Tibial nerve (tissue), 4 donors: ENCODE data around the gene MEIS2. TPM values are rescaled to one million over a fixed set of nuclear protein-coding genes. Genes with fewer than 3 reads are reported as not detected.

Experiments used
- DNase-seq, 2 donors: peaks; one replicate each; pipeline ENCODE4 v3.0.0-alpha.2; 2019; ENCODE audit warnings: low spot score in 2 of 2
- H3K27ac ChIP-seq, 4 donors: fragments of 200-600 bp; sonication (generic) in 3 of 4; one replicate each; pipeline ENCODE4 v1.5.1; 2017 to 2019; ENCODE audit warnings: mild to moderate bottlenecking in 1 of 4
- H3K27me3 ChIP-seq, 2 donors: fragments of 200-600 bp; sonication (generic) in 1 of 2; one replicate each; pipeline versions ENCODE4 v1.5.1 to v1.6.0; 2017 to 2019
- H3K36me3 ChIP-seq, 3 donors: fragments of 200-600 bp; sonication (generic); one replicate each; pipeline ENCODE4 v1.5.1; 2018 to 2019
- H3K4me1 ChIP-seq, 4 donors: fragments of 200-600 bp; sonication (generic) in 3 of 4; one replicate each; pipeline ENCODE4 v1.5.1; 2017 to 2019
- H3K4me3 ChIP-seq, 4 donors: fragments of 200-600 bp; sonication (generic) in 3 of 4; one replicate each; pipeline ENCODE4 v1.5.1; 2017 to 2019; ENCODE audit warnings: mild to moderate bottlenecking in 1 of 4, moderate library complexity in 1 of 4
- H3K9me3 ChIP-seq, 4 donors: fragments of 200-600 bp; sonication (generic) in 3 of 4; one replicate each; pipeline ENCODE4 v1.5.1; 2017 to 2019
- EP300 ChIP-seq, 2 donors: sonication (generic); formaldehyde crosslinking; IDR thresholded peaks; one replicate each; pipeline ENCODE4 v1.6.1; 2017; ENCODE audit warnings: antibody characterized with exemption in 2 of 2, mild to moderate bottlenecking in 1 of 2
- POLR2A ChIP-seq, 2 donors: fragments of 450-650 bp; IDR thresholded peaks; one replicate each; pipeline ENCODE4 v1.6.1; 2017; ENCODE audit warnings: antibody characterized with exemption in 2 of 2, mild to moderate bottlenecking in 2 of 2, moderate library complexity in 2 of 2
- WGBS, 2 donors: methylation state at CpG; one replicate each; pipeline ENCODE4 v1.1.5; 2018; 5-methylcytosine and 5-hydroxymethylcytosine counted together
- total RNA-seq, 4 donors: library from RNA; depleted of rRNA; stranded (reverse); fragments of >200 nt; gene quantifications; one replicate each; pipeline ENCODE4 v1.1.0, GENCODE V29; 2016
- TF ChIP-seq, protein P1 (sequence below), 5 experiments: fragments of 200-600 bp in 3 of 5; fragments of 450-650 bp in 2 of 5; sonication (generic) in 3 of 5; IDR thresholded peaks; one replicate each; pipeline ENCODE4 v1.5.1; 2016 to 2019; ENCODE audit warnings: antibody characterized with exemption in 5 of 5, mild to moderate bottlenecking in 3 of 5, moderate library complexity in 2 of 5

MEIS2 gene
- total RNA-seq, 4 donors from 2014 or later = 9.4 to 15.7 (median 14.3) TPM

DNA sequence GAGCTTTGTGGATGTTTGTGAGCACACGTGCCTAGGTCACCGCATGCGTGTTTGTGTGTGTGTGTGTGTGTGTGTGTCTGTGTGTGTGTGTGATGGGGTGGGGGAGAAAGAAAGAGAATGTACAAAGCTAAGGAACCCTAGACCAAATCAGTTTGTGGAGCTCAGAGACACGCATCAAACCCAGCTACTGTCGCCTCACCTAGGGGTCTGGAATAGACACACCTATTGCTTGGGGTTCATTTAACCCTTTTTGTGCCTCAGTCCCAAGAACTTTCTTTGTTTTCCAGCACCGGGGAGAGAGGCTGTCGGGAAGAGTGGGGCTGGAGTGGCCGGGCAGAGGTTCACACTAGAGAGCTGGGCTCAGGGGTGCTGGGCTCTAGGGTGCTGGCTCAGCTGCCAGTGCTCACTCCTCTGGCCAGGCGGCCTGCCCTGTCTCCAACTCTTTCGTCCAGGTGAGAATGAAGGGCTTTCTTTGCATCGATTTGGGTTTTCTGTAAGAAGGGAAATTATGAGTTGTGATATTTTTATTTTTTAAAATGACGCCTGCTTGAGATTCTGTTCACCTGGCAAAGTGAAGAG lies 221.6 kb downstream of the MEIS2 start:
- no peak for TF ChIP-seq EP300 (IDR thresholded peaks at IDR 0.05)
- TF ChIP-seq POLR2A (IDR thresholded peaks at IDR 0.05) = no peak
- TF ChIP-seq, protein P1, sequence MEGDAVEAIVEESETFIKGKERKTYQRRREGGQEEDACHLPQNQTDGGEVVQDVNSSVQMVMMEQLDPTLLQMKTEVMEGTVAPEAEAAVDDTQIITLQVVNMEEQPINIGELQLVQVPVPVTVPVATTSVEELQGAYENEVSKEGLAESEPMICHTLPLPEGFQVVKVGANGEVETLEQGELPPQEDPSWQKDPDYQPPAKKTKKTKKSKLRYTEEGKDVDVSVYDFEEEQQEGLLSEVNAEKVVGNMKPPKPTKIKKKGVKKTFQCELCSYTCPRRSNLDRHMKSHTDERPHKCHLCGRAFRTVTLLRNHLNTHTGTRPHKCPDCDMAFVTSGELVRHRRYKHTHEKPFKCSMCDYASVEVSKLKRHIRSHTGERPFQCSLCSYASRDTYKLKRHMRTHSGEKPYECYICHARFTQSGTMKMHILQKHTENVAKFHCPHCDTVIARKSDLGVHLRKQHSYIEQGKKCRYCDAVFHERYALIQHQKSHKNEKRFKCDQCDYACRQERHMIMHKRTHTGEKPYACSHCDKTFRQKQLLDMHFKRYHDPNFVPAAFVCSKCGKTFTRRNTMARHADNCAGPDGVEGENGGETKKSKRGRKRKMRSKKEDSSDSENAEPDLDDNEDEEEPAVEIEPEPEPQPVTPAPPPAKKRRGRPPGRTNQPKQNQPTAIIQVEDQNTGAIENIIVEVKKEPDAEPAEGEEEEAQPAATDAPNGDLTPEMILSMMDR (IDR thresholded peaks at IDR 0.05) = no peak
- WGBS, 2 donors = 17 to 29% methylated on average over 12 of the region's 12 CpGs

DNA sequence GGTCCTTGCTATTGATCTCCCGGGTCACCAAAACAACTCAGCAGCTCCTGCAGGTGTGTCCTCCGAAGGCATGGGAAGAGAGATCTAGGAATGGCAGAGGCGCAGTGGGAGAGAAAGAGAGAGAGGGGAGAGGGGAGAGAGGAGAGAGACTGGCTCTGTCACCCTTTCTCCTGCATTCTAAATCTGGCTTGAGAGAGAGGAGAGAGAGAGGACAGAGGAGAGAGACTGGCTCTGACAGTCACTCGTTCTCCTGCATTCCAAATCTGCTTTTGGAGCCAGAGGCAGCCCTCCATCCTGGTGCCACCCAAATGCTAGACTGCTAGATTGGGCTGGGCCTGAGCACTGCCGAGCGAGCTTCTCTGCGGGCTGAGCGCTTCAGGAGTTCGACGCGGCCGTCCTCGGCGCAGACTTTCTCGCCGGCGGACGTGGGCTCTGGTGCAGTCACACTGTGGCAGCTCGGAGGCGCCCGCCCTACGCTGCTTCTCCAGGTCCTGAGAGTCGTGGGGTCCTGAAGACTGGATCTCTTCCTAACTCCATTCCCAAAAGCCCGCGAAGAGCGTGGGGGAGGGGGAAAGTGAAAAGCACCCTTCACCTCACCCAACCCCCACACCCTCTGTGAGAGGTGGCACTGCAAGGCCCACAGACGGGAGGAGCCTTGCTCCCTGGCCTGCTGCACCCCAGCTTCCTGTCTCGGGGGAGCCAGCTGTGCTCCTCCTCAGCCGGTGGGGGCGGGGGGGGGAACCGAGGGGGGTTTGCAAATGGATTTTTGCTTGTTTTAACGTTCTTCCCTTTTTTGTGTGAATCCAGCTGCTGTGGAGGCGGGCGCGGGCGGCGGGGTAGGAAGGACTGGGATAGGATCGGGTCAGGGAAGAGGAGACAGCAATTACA lies 222.3 kb downstream of the MEIS2 start:
- Histone ChIP-seq H3K4me1 (peaks cover 0 to 36% (median 8%) of the 10 kb centered on the region in 4 donors), H3K4me3 (peak overlapping the region in 1 of 4 donors; percentile 31), H3K36me3 (no peaks in the 10 kb centered on the region), H3K27me3 (peaks cover 0 to 80% of the 10 kb centered on the region in 2 donors), H3K27ac (no peak overlapping the region), H3K9me3 (no peaks in the 10 kb centered on the region)
- no peak for DNase-seq
- WGBS, 2 donors = 22 to 29% methylated on average over 22 to 37 of the region's 38 CpGs
- TF ChIP-seq, protein P1 (IDR thresholded peaks at IDR 0.05) = no peak
- TF ChIP-seq POLR2A (IDR thresholded peaks at IDR 0.05) (no peak), EP300 (IDR thresholded peaks at IDR 0.05) (no peak)

More for the DNA sequence above, 221.6 kb downstream of the MEIS2 start:
- no peak overlapping the region for H3K27ac ChIP-seq
- no peak overlapping the region for H3K4me3 ChIP-seq
- DNase-seq = no peak
- no peaks in the 10 kb centered on the region for H3K9me3 ChIP-seq
- peaks cover 0 to 43% (median 8%) of the 10 kb centered on the region in 4 donors for H3K4me1 ChIP-seq
- no peaks in the 10 kb centered on the region for H3K36me3 ChIP-seq
- peaks cover 0 to 84% of the 10 kb centered on the region in 2 donors for H3K27me3 ChIP-seq

DNA sequence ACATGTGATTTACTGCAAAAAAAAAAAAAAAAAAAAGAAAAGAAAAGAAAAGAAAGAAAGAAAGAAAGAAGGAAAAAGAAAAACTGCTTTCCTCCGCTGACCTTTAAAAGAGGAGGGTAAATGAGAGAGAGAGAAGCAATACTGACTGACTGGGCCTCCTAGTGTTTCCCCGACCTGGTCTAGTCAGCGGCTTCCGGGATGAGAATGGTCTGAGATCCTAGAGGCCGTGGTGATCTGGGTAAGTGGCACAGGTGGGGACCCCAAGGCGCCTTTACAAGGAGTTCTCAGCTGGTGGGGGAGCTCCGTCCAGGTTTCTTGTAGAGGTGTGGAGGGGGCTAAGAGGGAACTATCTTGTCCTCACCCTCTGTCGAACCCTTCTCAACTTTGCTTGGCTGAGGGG lies 223.1 kb downstream of the MEIS2 start:
- H3K27me3 ChIP-seq = peaks cover 0 to 73% of the 10 kb centered on the region in 2 donors
- WGBS, 2 donors = 49 to 56% methylated on average over 8 of the region's 8 CpGs
- no peak for DNase-seq
- peaks cover 0 to 28% (median 7%) of the 10 kb centered on the region in 4 donors for H3K4me1 ChIP-seq
- no peaks in the 10 kb centered on the region for H3K36me3 ChIP-seq
- H3K27ac ChIP-seq = no peak overlapping the region
- TF ChIP-seq POLR2A (IDR thresholded peaks at IDR 0.05) (no peak), EP300 (IDR thresholded peaks at IDR 0.05) (no peak)
- TF ChIP-seq, protein P1 (IDR thresholded peaks at IDR 0.05) = no peak
- no peak overlapping the region for H3K4me3 ChIP-seq
- no peaks in the 10 kb centered on the region for H3K9me3 ChIP-seq

DNA sequence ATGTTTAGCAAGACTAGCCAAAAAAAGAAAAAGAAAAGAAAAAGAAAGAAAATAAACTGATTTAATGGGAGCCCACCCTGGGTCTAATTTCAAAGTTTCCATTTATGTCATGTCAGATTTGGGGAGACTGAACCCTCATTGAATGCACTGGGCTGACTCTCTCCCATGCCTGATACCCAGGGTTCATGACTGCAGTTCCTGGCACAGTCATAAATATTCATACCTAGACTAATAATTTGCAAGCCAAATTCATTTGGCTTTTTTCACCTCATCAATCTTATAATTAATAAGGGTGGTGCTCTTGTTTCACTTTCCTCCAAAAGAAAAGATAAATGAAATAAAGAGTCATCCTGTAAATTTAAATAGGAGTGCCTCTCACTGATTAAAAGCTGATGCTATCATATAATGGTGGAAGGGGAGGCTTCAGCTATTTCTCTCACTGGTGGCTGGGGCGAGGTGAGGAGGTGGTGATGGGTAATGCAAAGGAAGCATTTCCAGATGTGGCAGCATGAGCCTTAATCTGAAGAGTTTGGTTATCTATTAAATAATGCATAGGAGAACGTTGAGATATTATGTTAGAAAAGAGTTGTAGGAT lies 224.5 kb downstream of the MEIS2 start:
- WGBS, 2 donors = 45 to 53% methylated on average over 2 of the region's 2 CpGs
- H3K4me3 ChIP-seq = no peak overlapping the region
- H3K9me3 ChIP-seq = no peaks in the 10 kb centered on the region
- TF ChIP-seq, protein P1 (IDR thresholded peaks at IDR 0.05) = no peak
- TF ChIP-seq EP300 (IDR thresholded peaks at IDR 0.05) (no peak), POLR2A (IDR thresholded peaks at IDR 0.05) (no peak)
- no peak for DNase-seq
- no peaks in the 10 kb centered on the region for H3K36me3 ChIP-seq
- no peak overlapping the region for H3K27ac ChIP-seq
- H3K27me3 ChIP-seq = peaks cover 0 to 66% of the 10 kb centered on the region in 2 donors
- peaks cover 0 to 23% (median 7%) of the 10 kb centered on the region in 4 donors for H3K4me1 ChIP-seq
